ENCODE data around the gene VASH1. TPM values are rescaled to one million over a fixed set of nuclear protein-coding genes. Genes with fewer than 3 reads are reported as not detected.

The VASH1 gene
- total RNA-seq, 1 donor from 2014 or later: 19.5 TPM

DNA sequence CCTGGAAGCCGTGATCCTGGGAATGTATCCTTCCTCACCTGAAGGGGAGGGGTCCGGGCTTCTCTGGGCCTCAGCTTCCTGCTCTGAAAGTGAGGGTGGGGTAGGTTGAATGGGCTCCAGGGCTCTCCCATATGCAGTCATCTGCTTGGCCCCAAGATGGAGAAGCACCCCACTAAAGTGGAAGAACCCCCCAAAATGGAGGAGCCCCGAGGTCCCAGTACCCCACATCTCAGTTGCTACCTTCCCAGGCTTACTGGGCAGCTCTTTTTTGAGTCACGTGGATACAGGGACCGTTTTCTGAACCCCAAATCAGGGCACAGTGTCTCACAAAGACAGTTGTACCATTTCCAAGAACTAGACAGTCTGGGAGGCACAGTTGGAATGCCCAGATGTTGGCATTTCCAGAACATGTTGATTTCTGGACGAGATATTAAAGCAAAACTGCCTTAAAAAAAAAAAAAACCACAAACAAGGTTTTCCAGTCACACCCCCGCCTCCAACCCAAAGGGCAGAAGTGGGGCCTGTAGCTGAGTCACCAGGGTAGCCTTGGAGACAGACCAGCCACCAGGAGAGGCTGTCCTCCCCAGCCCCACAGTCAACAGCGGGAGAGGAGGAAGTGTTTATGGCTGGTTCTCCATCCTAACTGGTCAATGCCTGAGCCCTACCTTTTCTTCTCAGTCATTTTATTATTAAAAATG is 12.1 kb downstream of the VASH1 start:
- Mint-ChIP-seq H3K4me3 (ENCODE audit: unreplicated experiment) (no peak overlapping the region), H3K4me1 (ENCODE audit: unreplicated experiment) (peaks cover 26% of the 10 kb centered on the region), H3K9me3 (ENCODE audit: unreplicated experiment) (no peaks in the 10 kb centered on the region), H3K27ac (ENCODE audit: unreplicated experiment) (peak overlapping the region; percentile 71), H3K27me3 (ENCODE audit: unreplicated experiment) (no peaks in the 10 kb centered on the region), H3K36me3 (ENCODE audit: unreplicated experiment) (peaks cover under 1% of the 10 kb centered on the region)
- TF ChIP-seq, protein P1, sequence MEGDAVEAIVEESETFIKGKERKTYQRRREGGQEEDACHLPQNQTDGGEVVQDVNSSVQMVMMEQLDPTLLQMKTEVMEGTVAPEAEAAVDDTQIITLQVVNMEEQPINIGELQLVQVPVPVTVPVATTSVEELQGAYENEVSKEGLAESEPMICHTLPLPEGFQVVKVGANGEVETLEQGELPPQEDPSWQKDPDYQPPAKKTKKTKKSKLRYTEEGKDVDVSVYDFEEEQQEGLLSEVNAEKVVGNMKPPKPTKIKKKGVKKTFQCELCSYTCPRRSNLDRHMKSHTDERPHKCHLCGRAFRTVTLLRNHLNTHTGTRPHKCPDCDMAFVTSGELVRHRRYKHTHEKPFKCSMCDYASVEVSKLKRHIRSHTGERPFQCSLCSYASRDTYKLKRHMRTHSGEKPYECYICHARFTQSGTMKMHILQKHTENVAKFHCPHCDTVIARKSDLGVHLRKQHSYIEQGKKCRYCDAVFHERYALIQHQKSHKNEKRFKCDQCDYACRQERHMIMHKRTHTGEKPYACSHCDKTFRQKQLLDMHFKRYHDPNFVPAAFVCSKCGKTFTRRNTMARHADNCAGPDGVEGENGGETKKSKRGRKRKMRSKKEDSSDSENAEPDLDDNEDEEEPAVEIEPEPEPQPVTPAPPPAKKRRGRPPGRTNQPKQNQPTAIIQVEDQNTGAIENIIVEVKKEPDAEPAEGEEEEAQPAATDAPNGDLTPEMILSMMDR (IDR thresholded peaks at IDR 0.05): peak; percentile 11
- peak; percentile 83 for DNase-seq (ENCODE audit: extremely low spot score, unreplicated experiment)

DNA sequence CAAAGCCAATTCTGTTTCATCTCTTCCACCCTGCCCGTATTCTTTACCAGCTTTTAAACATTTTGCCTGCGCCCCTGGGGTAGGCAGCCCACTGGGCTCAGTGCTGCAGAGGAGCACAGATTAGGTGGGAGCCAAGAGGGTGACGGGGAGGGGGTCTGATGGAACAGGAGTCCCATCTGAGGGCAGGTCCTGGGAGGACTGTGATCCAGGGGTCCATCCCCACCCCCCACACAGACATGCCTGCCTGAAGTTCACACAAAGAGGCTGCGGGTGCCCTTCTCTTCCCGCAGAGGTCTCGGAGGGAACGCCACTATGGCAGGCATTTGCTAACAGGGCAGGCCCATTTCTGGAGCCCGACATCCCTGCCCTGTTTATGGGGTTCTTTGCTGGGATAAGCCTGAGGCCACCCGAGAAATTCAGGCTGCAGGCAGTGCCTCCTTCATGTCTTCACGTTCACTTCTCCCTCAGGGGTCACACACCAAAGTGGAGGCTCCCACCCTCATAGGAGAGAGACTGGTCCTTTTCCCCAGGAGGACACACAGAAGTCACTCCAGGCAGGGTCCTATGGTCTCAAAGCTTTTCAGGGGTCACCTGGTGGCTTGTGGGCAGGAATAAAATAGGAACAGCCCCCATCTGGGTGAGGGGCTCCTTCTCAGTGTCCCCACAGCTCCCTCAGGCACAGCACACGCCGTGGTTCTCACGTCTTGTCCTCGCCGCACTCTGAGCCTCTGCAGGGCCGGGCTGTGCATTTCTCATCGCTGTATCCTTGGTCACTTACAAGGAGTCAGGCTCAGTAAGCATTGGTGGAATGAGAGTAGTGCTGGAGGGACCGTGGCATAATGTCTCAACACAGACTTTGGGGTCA is 12.9 kb downstream of the VASH1 start:
- TF ChIP-seq, protein P1 (IDR thresholded peaks at IDR 0.05): no peak
- H3K4me1 Mint-ChIP-seq (ENCODE audit: unreplicated experiment): peaks cover 26% of the 10 kb centered on the region
- H3K36me3 Mint-ChIP-seq (ENCODE audit: unreplicated experiment): peaks cover 3% of the 10 kb centered on the region
- H3K27me3 Mint-ChIP-seq (ENCODE audit: unreplicated experiment): no peaks in the 10 kb centered on the region
- peak overlapping the region; percentile 71 for H3K27ac Mint-ChIP-seq (ENCODE audit: unreplicated experiment)
- DNase-seq (ENCODE audit: extremely low spot score, unreplicated experiment): no peak
- H3K9me3 Mint-ChIP-seq (ENCODE audit: unreplicated experiment): no peaks in the 10 kb centered on the region
- no peak overlapping the region for H3K4me3 Mint-ChIP-seq (ENCODE audit: unreplicated experiment)

DNA sequence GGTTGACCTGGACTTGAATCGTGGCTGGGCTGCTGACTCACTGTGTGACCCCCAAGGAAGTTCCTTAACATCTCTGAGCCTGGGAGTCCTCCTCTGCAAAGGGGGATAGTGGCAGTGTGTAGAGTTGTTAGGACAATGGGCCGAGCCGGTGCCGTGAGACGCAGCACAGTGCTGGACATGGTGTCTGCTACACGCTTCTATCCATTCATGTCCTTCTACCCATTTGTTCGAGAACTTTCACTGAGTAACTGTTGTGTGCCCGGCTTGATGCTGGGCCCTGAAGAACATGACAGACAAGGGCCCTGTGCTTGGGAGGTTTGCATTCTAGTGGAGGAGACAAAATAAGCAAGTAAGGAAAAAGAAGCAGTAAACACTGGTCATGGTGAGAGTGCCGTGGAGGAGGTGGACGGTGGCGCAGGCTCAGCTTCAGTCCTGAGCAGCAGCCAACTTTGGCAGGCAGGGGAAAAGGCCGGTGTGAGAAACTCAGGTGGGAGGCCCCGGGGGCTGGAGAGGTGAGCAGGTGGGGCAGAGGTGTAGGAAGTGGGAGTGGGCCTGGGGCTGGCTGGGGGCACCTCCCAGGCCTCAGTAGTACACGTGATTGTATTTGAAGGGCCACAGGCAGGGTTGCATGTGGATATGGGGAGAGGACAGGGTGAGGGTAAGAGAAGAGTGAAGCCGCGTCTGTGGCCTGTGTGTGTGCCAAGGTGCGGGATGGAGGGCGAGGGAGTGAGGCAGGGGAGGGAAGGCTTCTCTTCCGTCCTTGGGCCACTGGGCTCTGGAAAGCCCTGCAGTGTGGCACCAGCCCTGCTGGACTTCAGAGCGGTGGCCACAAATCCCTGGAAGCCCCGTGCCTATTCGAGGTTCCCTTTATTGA is 13.8 kb downstream of the VASH1 start:
- Mint-ChIP-seq H3K36me3 (ENCODE audit: unreplicated experiment) (peaks cover 3% of the 10 kb centered on the region), H3K27me3 (ENCODE audit: unreplicated experiment) (no peaks in the 10 kb centered on the region), H3K27ac (ENCODE audit: unreplicated experiment) (peak overlapping the region; percentile 54), H3K9me3 (ENCODE audit: unreplicated experiment) (no peaks in the 10 kb centered on the region), H3K4me1 (ENCODE audit: unreplicated experiment) (peaks cover 27% of the 10 kb centered on the region), H3K4me3 (ENCODE audit: unreplicated experiment) (no peak overlapping the region)
- TF ChIP-seq, protein P1 (IDR thresholded peaks at IDR 0.05): no peak
- no peak for DNase-seq (ENCODE audit: extremely low spot score, unreplicated experiment)

DNA sequence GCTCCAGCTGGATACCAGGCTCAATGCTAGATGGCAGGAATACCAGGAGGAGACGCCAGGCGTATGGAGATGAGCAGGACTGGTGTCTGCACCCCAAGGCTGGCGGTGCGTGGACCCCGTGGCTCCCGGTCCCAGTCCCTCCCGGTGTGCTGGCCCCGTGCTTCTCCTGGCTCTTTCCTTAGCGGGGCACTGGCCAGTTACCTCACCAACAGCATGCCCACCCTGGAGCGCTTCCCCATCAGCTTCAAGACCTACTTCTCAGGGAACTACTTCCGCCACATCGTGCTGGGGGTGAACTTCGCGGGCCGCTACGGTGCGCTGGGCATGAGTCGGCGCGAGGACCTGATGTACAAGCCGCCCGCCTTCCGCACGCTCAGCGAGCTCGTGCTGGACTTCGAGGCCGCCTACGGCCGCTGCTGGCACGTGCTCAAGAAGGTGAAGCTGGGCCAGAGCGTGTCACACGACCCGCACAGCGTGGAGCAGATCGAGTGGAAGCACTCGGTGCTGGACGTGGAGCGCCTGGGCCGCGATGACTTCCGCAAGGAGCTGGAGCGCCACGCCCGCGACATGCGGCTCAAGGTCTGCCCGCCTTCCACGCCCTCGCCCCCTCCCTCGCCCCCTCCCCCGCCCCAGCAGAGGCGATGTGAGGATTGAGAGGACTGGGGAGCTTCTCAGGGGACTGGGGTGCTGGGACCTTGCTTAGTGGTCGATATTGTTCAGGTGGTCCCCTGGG is 14.6 kb downstream of the VASH1 start:
- Mint-ChIP-seq H3K27ac (ENCODE audit: unreplicated experiment) (no peak overlapping the region), H3K9me3 (ENCODE audit: unreplicated experiment) (no peaks in the 10 kb centered on the region), H3K4me3 (ENCODE audit: unreplicated experiment) (no peak overlapping the region), H3K36me3 (ENCODE audit: unreplicated experiment) (peaks cover 3% of the 10 kb centered on the region), H3K4me1 (ENCODE audit: unreplicated experiment) (peaks cover 29% of the 10 kb centered on the region), H3K27me3 (ENCODE audit: unreplicated experiment) (no peaks in the 10 kb centered on the region)
- DNase-seq (ENCODE audit: extremely low spot score, unreplicated experiment): no peak
- TF ChIP-seq, protein P1 (IDR thresholded peaks at IDR 0.05): no peak
